PC-3 (cell line): ENCODE measurements around the gene TMEM141.
"Not testable (repeated sequence)": the region's sequence is repeated elsewhere in the genome, so short reads cannot be mapped to it uniquely, and the experiment has no call there.

ENCODE experiments used
- EZH2 ChIP-seq: fragments of 300-600 bp; sonication (generic); IDR thresholded peaks from one replicate; pipeline ENCODE4 v1.6.1; 2017; ENCODE audit warnings: antibody characterized with exemption, mild to moderate bottlenecking, low read length; ENCODE audit not compliant: unreplicated experiment
- EZH2phosphoT487 ChIP-seq: fragments of 300-600 bp; sonication (generic); IDR thresholded peaks from 2 replicates; pipeline ENCODE4 v1.6.1; 2018; ENCODE audit warnings: mild to moderate bottlenecking, antibody characterized with exemption, low read length, borderline replicate concordance

DNA sequence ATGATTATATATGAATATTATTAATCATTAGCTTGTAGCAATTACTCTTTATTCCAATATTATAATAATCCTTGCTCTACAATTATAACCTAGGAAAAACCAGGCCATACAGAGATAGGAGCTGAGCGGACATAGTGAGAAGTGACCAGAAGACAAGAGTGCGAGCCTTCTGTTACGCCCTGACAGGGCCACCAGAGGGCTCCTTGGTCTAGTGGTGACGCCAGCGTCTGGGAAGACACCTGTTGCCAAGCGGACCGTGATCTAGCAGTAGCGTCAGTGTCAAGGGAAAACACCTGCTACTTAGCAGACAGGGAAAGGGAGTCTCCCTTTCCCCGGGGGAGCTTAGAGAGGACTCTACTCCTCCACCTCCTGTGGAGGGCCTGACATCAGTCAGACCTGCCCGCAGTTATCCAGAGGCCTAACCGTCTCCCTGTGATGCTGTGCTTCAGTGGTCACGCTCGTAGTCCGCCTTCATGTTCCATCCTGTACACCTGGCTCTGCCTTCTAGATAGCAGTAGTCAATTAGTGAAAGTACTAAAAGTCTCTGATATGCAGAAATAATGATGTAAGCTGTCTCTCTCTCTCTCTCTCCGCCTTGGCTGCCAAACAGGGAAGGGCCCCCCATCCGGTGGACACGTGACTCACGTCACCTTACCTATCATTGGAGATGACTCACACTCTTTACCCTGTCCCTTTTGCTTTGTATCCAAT, 24.6 kb upstream of the TMEM141 start:
- not testable (repeated sequence) for TF ChIP-seq EZH2phosphoT487, EZH2
